Putamen (tissue), 1 donor: ENCODE data around the gene HAL.
A peak's percentile ranks its signal among the peaks of the same experiment; 100 is the strongest.

Experiments
- DNase-seq: peaks from one replicate; pipeline ENCODE4 v3.0.0-alpha.2; 2016; ENCODE audit warnings: low spot score

HAL gene

GRCh38 chr12:96007729-96008128 is 11.6 kb upstream of the HAL start:
- no peak for DNase-seq

- DNase-seq: no peak
Observed at GRCh38 chr12:96006727-96007126, 10.6 kb upstream of the HAL start.

GRCh38 chr12:96000858-96001257 is 4.7 kb upstream of the HAL start:
- DNase-seq: no peak

GRCh38 chr12:95999484-95999883 is 3.3 kb upstream of the HAL start:
- no peak for DNase-seq

- DNase-seq: peak; percentile 54
Observed at GRCh38 chr12:95998611-95999286, 2.6 kb upstream of the HAL start.

- DNase-seq: no peak
Observed at GRCh38 chr12:95997911-95998510, 1.9 kb upstream of the HAL start.

GRCh38 chr12:95997276-95997675 is 1.1 kb upstream of the HAL start:
- no peak for DNase-seq

GRCh38 chr12:95995238-95996031 is 709 bp downstream of the HAL start:
- no peak for DNase-seq

GRCh38 chr12:95994476-95994875 is 1.7 kb downstream of the HAL start:
- no peak for DNase-seq

- no peak for DNase-seq
Observed at GRCh38 chr12:95993907-95994306, 2.2 kb downstream of the HAL start.

GRCh38 chr12:95990136-95990535 is 6.0 kb downstream of the HAL start:
- no peak for DNase-seq

- DNase-seq: no peak
Observed at GRCh38 chr12:95989504-95990123, 6.5 kb downstream of the HAL start.

- no peak for DNase-seq
Observed at GRCh38 chr12:95988506-95989275, 7.5 kb downstream of the HAL start.

- no peak for DNase-seq
Observed at GRCh38 chr12:95986635-95987570, 9.2 kb downstream of the HAL start.

GRCh38 chr12:95984682-95985081 is 11.5 kb downstream of the HAL start:
- DNase-seq: no peak

- no peak for DNase-seq
Observed at GRCh38 chr12:95982602-95983001, 13.5 kb downstream of the HAL start.

- no peak for DNase-seq
Observed at GRCh38 chr12:95980437-95980836, 15.7 kb downstream of the HAL start.

- no peak for DNase-seq
Observed at GRCh38 chr12:95978774-95979173, 17.4 kb downstream of the HAL start.

- DNase-seq: no peak
Observed at GRCh38 chr12:95978351-95978750, 17.8 kb downstream of the HAL start.

GRCh38 chr12:95977764-95978305 is 18.3 kb downstream of the HAL start:
- DNase-seq: no peak

GRCh38 chr12:95976416-95976832 is 19.7 kb downstream of the HAL start:
- DNase-seq: no peak
